Measurements from ENCODE around the gene PARN. TPM values are rescaled to one million over a fixed set of nuclear protein-coding genes. Genes with fewer than 3 reads are reported as not detected.
"Not testable (repeated sequence)": the region's sequence is repeated elsewhere in the genome, so short reads cannot be mapped to it uniquely, and the experiment has no call there.

Gene PARN
- total RNA-seq, 2 donors from 2014 or later: 19.5 to 26.0 TPM

- DNase-seq (ENCODE audit: low spot score): no peak
- peaks cover 51% of the 10 kb centered on the region for H3K36me3 ChIP-seq
Measured at GRCh38 chr16:14586637-14587305, 43.3 kb downstream of the PARN start.

GRCh38 chr16:14585287-14585686 lies 44.8 kb downstream of the PARN start:
- no peak overlapping the region for H3K27ac ChIP-seq
- H3K4me3 ChIP-seq: no peak overlapping the region
- H3K9me3 ChIP-seq: no peaks in the 10 kb centered on the region
- DNase-seq (ENCODE audit: low spot score): no peak
- no peaks in the 10 kb centered on the region for H3K27me3 ChIP-seq
- H3K4me1 ChIP-seq: no peaks in the 10 kb centered on the region
- TF ChIP-seq, protein P1, sequence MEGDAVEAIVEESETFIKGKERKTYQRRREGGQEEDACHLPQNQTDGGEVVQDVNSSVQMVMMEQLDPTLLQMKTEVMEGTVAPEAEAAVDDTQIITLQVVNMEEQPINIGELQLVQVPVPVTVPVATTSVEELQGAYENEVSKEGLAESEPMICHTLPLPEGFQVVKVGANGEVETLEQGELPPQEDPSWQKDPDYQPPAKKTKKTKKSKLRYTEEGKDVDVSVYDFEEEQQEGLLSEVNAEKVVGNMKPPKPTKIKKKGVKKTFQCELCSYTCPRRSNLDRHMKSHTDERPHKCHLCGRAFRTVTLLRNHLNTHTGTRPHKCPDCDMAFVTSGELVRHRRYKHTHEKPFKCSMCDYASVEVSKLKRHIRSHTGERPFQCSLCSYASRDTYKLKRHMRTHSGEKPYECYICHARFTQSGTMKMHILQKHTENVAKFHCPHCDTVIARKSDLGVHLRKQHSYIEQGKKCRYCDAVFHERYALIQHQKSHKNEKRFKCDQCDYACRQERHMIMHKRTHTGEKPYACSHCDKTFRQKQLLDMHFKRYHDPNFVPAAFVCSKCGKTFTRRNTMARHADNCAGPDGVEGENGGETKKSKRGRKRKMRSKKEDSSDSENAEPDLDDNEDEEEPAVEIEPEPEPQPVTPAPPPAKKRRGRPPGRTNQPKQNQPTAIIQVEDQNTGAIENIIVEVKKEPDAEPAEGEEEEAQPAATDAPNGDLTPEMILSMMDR (IDR thresholded peaks at IDR 0.05): no peak
- peaks cover 51% of the 10 kb centered on the region for H3K36me3 ChIP-seq

More at GRCh38 chr16:14586637-14587305, 43.3 kb downstream of the PARN start:
- Histone ChIP-seq H3K4me3 (no peak overlapping the region), H3K27me3 (no peaks in the 10 kb centered on the region), H3K9me3 (no peaks in the 10 kb centered on the region), H3K27ac (no peak overlapping the region), H3K4me1 (no peaks in the 10 kb centered on the region)
- TF ChIP-seq, protein P1 (IDR thresholded peaks at IDR 0.05): no peak

GRCh38 chr16:14580926-14581325 lies 49.1 kb downstream of the PARN start:
- peaks cover 84% of the 10 kb centered on the region for H3K36me3 ChIP-seq
- not testable (repeated sequence) for H3K4me1 ChIP-seq; DNase-seq (ENCODE audit: low spot score); H3K9me3 ChIP-seq; H3K4me3 ChIP-seq; H3K27ac ChIP-seq; H3K27me3 ChIP-seq

DNA sequence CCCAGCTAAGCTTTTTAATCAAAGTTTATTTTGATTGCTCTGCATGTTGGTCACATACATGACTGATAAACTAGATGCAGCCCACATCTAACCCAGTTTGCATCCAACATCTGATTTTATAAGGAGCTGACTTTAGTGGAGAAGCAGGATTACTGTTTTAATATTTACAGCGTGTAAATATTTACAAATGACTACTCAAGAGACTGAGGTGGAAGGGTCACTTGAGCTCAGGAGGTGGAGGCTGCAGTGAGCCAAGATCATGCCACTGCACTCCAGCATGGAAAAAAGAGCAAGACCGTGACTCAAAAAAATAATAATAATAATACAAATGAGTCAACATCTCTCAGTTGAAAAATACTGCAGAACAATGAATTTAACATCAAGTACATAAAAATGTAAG lies 50.8 kb downstream of the PARN start:
- Histone ChIP-seq H3K27me3 (no peaks in the 10 kb centered on the region), H3K36me3 (peaks cover 91% of the 10 kb centered on the region), H3K27ac (no peak overlapping the region), H3K9me3 (no peaks in the 10 kb centered on the region), H3K4me1 (no peaks in the 10 kb centered on the region), H3K4me3 (no peak overlapping the region)
- no peak for DNase-seq (ENCODE audit: low spot score)
- TF ChIP-seq, protein P1 (IDR thresholded peaks at IDR 0.05): no peak

DNA sequence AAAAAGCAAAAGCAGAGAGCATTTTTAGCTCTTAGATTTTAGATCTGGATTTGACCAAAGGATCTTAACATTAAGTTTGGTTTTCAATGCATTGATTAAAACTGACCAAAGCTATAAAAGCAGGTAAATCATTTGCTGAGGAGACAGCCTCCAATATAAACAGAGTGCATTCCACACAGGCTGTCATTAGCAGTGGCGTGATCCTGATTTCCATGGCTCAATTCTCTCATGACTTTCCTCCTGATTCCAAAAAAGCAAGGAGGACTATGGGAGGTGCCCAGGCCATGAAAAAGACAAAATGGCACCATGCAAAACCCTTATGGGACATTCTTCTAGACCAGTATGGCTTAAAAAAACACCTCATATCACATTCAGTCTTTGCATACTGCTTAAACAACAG lies 53.5 kb downstream of the PARN start:
- H3K4me1 ChIP-seq: no peaks in the 10 kb centered on the region
- no peaks in the 10 kb centered on the region for H3K27me3 ChIP-seq
- no peaks in the 10 kb centered on the region for H3K9me3 ChIP-seq
- TF ChIP-seq, protein P1 (IDR thresholded peaks at IDR 0.05): no peak
- H3K4me3 ChIP-seq: no peak overlapping the region
- no peak for DNase-seq (ENCODE audit: low spot score)
- no peak overlapping the region for H3K27ac ChIP-seq
- H3K36me3 ChIP-seq: peaks cover 66% of the 10 kb centered on the region

- Histone ChIP-seq H3K27ac (no peak overlapping the region), H3K4me1 (no peaks in the 10 kb centered on the region), H3K27me3 (no peaks in the 10 kb centered on the region), H3K4me3 (no peak overlapping the region), H3K9me3 (no peaks in the 10 kb centered on the region), H3K36me3 (peaks cover 61% of the 10 kb centered on the region)
- TF ChIP-seq, protein P1 (IDR thresholded peaks at IDR 0.05): no peak
- no peak for DNase-seq (ENCODE audit: low spot score)
Measured at GRCh38 chr16:14576069-14576468, 54.0 kb downstream of the PARN start.

DNA sequence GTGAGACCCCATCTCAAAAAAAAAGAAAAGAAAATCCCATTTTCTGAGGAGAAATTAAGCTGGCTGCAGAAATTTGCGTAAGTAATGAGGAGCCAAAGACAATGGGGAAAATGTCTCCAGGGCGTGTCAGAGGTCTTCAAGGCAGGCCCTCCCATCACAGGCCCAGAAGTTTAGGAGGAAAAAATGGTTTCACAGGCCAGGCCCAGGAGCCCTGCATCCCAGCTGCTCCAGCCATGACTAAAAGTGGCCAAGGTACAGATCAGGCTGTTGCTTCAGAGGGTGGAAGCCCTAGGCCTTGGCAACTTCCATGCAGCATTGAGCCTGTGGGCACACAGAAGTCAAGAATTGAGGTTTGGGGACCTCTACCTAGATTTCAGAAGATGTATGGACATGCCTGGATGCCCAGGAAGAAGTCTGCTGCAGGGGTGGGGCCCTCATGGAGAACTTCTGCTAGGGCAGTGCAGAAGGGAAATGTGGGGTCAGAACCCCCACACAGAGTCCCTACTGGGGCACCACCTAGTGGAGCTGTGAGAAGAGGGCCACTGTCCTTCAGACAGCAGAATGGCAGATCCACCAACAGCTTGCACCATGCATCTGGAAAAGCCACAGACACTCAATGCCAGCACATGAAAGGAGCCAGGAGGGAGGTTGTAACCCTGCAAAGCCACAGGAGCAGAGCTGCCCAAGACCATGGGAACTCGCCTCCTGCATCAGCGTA lies 55.2 kb downstream of the PARN start:
- not testable (repeated sequence) for H3K9me3 ChIP-seq; H3K27ac ChIP-seq; DNase-seq (ENCODE audit: low spot score); H3K4me3 ChIP-seq; H3K4me1 ChIP-seq; H3K27me3 ChIP-seq
- H3K36me3 ChIP-seq: peaks cover 49% of the 10 kb centered on the region
